HG03097 (cell line): ENCODE measurements around the gene PELO.
A peak's percentile ranks its signal among the peaks of the same experiment; 100 is the strongest.
"Not testable (repeated sequence)": the region's sequence is repeated elsewhere in the genome, so short reads cannot be mapped to it uniquely, and the experiment has no call there.

ENCODE experiments used
- ATAC-seq: cut with Tn5 transposase; IDR thresholded peaks from one replicate; pipeline ENCODE4 v1.9.1; 2021; ENCODE audit not compliant: unreplicated experiment, low FRiP score

The PELO gene

GRCh38 chr5:52787600-52788504 is at the start of gene PELO, which contains the start of gene ITGA1:
PELO (plus strand) TSS chr5:52787916; CDS start chr5:52800395, 12,479 bp downstream.
ITGA1 (plus strand) TSS chr5:52787916; CDS start chr5:52788354, 438 bp downstream.
- peak; percentile 76 for ATAC-seq

- peak; percentile 80 for ATAC-seq
Observed at GRCh38 chr5:52738095-52738506, 49.6 kb upstream of the PELO start.

- no peak for ATAC-seq
Observed at GRCh38 chr5:52740007-52740406, 47.7 kb upstream of the PELO start.

GRCh38 chr5:52743012-52743411 is 44.7 kb upstream of the PELO start:
- no peak for ATAC-seq

- no peak for ATAC-seq
Observed at GRCh38 chr5:52743529-52743928, 44.2 kb upstream of the PELO start.

GRCh38 chr5:52743970-52744369 is 43.7 kb upstream of the PELO start:
- ATAC-seq = peak; percentile 74

- not testable (repeated sequence) for ATAC-seq
Observed at GRCh38 chr5:52744867-52745458, 42.8 kb upstream of the PELO start.

GRCh38 chr5:52746539-52746938 is 41.2 kb upstream of the PELO start:
- ATAC-seq = no peak

- ATAC-seq = no peak
Observed at GRCh38 chr5:52748590-52748989, 39.1 kb upstream of the PELO start.

GRCh38 chr5:52749666-52750065 is 38.0 kb upstream of the PELO start:
- ATAC-seq = no peak

GRCh38 chr5:52751137-52751536 is 36.6 kb upstream of the PELO start:
- no peak for ATAC-seq

GRCh38 chr5:52754051-52754450 is 33.7 kb upstream of the PELO start:
- ATAC-seq = no peak

GRCh38 chr5:52757527-52757926 is 30.2 kb upstream of the PELO start:
- ATAC-seq = no peak

- no peak for ATAC-seq
Observed at GRCh38 chr5:52758014-52758413, 29.7 kb upstream of the PELO start.

- no peak for ATAC-seq
Observed at GRCh38 chr5:52759331-52759730, 28.4 kb upstream of the PELO start.

- ATAC-seq = no peak
Observed at GRCh38 chr5:52760695-52761366, 26.9 kb upstream of the PELO start.

GRCh38 chr5:52767217-52767743 is 20.4 kb upstream of the PELO start:
- ATAC-seq = no peak

- ATAC-seq = peak; percentile 36
Observed at GRCh38 chr5:52767766-52768480, 19.8 kb upstream of the PELO start.

- ATAC-seq = no peak
Observed at GRCh38 chr5:52769061-52769460, 18.7 kb upstream of the PELO start.

GRCh38 chr5:52770287-52770939 is 17.3 kb upstream of the PELO start:
- no peak for ATAC-seq
